HG03460 (cell line): ENCODE measurements around the gene CYP11A1.

Source experiments
- ATAC-seq: cut with Tn5 transposase; IDR thresholded peaks from one replicate; pipeline ENCODE4 v1.9.1; 2021; ENCODE audit not compliant: unreplicated experiment

CYP11A1 gene

DNA sequence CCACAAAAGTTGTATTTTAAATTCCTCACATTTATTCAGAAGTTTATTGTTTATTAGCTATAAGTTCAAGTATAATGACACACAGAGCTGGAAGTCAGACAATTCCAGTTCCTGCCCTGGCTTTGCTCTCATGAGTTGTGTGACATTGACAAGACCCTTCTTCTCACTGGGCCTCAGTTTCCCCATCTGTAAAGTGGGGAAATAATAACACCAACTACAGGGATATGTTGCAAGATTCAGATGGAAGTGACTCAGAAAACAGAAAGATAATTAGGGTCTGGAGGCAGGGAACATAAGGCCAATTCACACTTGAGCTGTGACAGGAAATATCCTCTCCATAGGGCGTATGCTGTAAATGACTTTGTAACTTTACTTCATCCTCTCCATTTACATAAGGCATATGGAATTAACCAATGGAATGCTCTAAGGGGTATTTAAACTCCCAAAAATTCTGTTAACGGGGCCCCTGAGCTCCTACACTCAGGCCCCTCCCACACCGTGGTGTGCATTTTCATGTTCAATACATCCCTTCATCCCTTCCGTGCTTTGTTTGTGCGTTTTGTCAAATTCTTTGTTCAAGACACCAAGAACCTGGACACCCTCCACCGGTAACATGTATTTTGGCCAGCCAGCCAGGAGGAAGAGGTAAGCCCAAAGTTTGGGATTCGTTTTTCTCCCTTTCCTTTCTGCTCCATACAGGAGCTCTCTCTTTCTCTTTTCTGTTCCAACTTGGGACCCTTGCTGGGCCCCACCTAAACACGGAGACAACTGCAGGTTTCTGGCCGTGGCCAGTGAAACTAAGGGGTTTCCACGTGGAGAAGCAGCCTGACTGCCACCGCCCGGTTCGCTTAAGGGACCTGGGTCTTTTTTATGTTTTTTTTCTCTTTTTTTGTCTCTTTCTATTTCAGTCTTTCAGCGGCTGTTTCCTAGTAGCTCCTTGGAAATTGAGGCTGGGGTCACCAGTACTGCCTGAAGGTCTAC, 16.9 kb downstream of the CYP11A1 start:
- ATAC-seq, result no peak

DNA sequence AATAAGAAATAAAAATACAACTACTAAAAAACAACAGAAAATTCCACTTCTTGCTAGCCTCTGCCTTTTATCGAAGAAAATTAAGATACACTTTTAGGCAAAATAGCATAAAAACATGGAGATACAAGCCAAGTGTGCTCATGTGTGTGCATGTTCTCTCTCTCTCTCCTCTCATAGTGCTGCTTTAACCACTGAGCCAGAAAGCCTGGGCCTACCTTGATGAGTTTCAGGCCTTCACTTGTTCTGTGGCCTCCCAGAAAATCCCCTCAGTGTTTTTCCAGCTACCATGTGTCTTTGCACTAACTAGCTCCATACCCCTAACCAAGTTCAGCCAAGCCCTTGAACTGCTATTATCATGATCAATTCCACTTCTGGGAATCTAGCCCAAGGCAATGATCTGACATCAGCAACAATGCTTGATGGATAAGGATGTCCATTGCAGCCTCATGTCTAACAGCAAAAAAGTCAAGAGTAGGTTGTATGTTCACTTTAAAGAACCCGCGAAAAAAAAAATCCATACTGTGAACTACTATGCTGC, 18.1 kb downstream of the CYP11A1 start:
- no peak for ATAC-seq

DNA sequence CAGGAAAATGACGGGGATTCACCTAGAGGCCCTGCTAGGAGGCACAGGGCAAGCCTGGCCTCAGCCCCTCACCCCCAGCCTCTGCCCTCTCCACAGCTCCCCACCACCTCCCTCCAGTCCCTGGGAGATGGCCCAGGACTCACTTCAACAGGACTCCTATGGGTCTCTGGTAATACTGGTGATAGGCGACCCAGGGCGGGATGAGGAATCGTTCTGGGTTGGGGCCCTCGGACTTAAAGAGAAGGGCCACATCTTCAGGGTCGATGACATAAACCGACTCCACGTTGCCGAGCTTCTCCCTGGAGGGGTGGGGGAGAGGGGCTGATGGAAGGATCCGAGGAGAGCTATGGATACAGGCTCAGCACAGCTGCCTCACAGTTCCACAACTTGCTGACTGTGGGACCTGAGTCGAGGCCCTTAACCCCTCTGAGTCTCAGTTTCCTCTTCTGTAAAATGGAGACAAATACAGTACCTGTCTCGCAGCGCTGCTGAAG, 19.6 kb downstream of the CYP11A1 start:
- ATAC-seq, result no peak

DNA sequence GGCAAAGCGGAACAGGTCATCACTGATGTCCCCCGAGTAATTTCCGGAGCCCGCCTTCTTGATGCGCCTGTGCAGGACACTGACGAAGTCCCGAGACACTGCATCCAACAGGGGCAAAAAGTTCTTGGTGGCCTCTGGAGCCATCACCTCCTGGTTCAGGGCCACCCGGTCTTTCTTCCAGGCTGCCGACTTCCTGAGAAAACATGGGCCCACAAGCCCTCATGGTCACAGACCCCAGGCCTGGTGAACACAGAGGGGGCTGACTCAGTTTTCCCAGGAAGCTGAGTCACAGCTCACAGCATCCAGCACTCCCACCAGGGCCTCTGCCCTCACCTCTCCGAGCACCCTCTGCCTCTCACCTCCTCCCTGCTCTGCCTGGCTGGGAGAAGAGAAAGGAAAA, 22.4 kb downstream of the CYP11A1 start:
- ATAC-seq, result no peak

DNA sequence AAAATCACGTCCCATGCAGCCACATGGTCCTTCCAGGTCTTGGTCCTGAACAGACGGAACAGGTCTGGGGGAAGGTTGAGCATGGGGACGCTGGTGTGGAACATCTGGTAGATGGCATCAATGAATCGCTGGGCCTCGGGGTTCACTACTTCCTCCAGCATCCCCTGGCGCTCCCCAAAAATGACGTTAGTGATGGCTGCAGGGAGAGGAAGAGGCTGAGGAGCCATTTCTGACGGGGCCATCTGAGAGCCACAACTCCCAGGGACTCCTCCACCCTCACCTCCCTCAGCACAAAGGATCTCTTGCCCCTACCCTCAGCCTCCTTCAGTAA, 23.7 kb downstream of the CYP11A1 start:
- ATAC-seq, result no peak

DNA sequence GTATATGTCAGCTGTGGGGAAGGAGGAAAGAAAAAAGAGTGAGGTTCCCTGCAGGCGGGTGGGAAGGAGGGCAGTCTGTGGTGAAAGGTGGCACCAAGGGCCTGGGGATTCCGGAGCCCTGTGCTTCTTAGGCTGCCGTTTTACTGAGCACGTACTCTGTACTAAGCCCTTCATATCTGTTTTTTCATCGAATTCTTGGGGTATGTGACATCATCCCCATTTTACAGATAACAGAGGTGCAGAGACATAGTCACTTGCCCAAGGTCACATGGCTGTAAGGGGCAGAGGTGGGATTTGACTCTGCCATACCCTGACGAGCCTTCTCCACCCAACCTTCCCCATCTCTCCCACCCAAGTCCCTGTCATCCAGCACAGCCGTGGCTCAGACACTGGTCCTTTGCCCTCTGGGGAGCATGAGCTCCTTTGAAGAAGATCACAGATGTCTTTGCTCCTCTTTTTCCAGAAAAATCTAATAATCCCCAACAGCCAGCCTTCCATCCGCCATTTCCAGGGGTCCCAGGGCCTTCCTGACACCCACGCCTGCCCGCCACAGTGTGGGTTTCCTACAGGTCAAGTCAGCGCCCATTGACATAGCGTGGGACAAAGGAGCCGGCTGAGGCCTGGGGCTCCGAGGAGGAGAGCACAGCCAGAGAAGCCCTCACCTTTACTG, 24.2 kb downstream of the CYP11A1 start:
- no peak for ATAC-seq

DNA sequence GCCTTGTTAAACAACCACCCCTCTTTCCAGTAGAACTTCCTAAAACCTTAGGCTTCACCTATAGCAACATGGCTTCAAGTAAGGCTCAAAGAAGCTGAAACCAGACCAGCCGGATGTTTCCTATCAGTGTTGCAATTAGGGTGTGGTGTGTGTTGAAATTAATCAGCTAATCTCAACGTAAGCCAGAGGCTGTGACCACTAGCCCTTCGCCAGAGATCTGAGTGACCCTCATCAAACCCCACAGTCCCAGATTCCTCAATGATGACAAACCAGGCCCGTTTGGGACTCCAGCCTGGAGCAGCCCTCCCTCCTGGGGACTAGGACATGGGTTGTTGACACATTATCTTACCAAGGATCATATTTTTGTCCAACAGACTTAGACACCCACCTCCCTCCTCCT, 27.3 kb downstream of the CYP11A1 start:
- no peak for ATAC-seq

DNA sequence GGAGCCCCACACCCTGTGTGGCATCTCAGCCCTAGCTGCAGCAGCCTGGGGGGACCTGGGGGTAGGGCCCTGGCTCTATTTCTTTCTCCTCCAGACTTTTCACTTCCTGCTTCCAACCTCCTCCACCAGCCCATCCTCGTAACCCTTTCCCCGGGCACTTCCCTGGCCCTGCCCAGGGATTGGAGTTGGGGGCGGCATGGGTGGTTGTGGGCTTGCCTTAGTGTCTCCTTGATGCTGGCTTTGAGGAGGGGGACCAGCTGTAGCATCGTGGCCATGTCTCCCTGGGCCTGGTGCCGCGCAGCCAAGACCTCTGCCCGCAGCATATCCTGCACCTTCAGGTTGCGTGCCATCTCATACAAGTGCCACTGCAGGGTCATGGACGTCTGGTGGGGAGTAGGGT, 28.1 kb downstream of the CYP11A1 start:
- no peak for ATAC-seq

DNA sequence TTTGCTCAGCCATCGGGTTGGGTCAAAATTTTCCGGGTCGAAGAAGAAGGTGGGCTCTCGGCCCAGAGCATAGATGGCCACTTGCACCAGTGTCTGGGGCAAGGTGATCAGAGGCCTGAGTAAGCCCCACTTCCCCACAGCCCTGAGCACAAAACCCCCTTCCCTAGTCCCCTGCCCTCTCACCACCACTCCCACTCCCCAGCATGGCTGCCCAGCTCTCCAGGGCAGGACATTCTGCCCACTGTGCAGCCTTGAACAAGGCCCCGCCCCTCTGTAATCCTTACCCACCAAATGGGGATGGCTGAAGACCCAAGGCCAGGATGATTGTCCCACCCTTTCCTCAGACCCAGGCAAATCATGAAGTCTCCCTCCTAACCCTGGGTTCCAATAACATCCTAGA, 28.8 kb downstream of the CYP11A1 start:
- no peak for ATAC-seq

DNA sequence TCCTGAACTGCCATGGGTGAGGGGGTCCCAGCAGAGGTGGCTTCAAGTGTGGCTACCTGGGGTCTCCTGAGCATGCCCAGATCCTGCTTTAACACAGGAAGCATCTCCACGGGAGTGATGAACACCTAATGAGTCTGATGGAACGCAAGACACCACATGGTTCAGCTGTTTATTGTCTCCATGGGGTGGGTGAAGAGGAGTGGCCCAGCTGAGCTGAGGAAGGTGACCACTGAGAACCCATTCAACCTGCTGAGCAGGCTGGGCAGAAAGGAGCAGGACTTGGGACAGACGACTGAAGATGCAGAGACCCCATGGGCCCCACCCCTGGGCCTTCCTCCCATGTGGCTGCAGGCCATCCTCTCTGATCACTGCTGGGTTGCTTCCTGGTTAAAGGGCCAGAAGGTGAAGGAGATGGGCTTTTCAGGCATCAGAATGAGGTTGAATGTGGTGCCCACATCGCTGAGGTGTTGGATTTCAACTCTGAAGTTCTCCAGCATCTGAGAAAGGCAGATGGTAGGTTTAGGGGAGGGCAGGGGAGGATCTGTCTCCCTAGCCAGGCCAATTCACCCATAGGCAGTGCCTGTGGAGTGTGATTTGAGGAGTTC, 29.7 kb downstream of the CYP11A1 start:
- no peak for ATAC-seq

DNA sequence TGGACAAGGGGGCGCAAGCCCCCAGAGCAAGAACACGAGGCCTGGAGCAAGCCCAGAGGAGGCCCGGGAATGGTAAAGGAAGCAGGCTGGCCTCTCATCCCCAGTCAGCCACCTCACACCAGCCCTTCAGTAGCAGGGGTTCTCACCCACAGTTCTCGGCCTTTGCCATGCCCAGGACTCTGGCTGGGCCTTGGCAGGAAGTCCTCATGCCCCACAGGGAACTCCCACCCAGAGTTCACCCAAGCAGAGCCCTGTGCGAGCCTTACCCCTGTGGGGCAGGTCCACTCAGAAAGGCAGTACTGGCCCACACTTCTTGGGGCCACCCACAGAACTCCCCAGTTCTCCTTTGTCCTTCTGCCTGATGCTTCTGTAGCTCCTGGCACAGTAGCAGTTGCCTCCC, 30.3 kb downstream of the CYP11A1 start:
- ATAC-seq, result no peak

DNA sequence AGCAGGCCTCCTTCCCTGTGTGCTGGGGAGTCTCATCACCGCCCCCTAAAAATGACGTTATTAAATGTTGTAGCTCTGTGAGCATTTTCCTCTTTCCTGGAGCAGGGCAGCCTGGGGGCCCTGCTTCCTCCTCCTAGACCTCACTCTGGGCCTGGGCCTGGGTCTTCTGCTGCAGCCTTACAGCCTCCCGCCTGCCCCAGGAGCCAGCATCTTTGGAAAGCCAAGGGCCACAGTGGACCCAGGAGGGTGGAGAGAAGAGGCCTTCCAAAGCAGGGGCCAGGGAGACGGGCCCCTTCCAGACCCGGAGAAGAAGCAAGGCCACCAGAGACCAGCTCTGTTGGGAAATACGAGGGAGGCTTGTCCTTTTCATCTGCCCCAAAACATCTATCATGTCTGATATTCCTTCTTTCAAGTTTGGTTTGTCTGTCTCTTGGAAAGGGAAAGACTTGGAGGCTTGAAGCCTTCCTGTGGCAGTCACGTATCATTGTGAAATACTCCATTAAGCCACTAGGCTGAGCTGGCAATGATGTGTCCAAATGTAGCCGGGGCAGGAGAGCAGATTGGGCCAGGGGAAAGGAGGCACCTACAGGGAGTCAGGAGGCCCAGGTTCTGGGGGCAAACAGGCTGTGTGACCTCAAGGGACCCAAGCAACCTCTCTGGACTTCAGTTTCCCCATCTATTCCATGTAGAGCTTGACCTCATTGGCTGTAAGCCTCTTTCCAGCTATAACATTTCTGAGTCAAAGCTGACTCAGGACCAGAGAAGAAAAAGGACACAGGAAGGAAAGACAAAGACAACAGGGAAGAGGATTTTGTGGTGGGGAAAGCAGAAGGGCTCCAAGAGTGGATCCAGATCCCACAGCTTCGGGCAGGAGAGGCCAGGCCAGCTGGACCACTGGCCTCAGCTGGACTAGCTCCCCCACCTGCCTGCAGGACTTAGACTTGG, 31.1 kb downstream of the CYP11A1 start:
- no peak for ATAC-seq

DNA sequence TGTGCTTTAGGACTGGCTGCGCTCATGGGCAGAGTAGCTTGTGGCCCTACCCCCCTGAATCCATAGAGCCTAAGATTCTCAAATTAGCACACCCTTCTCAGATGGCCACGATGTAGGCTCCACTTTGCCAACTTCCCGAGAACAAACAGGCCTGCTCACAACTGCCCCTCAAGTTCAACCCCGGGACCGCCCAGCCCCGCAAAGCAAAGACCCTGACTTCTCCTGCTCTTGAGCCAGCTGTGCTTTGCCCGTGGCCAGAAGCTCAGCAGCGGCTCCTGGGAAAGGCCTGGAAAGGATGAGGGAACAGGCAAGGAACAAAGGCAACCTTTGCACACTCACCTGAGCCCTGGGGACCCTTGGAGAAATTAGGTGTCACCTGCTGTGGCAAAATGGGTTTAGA, 32.0 kb downstream of the CYP11A1 start:
- no peak for ATAC-seq

DNA sequence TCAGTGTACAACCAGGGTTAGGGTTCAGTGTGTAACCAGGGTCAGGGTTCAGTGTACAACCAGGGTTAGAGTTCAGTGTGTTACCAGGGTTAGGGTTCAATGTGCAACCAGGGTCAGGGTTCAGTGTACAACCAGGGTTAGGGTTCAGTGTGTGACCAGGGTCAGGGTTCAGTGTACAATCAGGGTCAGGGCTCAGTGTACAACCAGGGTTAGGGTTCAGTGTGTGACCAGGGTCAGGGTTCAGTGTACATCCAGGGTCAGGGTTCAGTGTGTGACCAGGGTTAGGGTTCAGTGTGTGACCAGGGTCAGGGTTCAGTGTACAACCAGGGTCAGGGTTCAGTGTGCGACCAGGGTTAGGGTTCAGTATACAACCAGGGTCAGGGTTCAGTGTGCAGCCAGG, 33.3 kb downstream of the CYP11A1 start:
- ATAC-seq, result no peak

DNA sequence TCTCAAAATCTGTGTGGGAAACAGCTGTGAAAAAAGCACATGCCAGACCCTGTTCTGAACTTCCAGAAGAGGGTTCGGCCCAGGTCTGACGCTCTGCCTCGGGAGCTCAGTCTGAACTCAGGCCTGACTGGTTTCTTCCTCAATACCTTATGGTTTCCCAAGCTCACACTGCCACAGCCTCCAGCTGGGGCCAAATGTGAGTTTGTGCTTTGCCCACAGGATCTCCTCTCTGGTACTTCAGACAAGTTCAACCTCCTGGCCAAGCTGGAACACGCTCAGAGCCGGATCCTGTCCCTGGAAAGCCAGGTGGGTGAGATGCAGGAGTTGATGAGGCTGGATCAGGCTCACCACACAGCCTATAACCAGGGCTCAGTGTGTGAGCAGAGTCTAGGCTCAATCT, 33.8 kb downstream of the CYP11A1 start:
- no peak for ATAC-seq

DNA sequence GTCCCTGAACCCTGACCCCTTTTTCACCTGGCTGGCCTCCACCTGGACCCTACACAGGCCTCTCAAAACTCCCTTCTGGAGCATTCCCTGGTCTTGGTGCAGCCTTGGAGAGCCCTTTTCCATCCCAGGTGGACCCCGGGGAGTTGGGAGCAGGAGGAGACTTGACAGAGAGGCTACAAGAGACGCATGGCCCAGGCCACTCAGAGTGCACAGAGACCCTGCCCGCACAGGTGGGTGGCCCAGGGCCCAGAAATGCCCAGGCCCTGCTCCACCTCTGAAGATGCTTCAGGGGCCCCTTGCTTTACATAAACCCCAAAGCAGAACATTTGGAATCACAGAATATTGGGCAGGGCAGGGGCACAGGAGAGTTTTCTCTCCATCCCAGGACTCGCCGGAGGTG, 34.4 kb downstream of the CYP11A1 start:
- no peak for ATAC-seq

DNA sequence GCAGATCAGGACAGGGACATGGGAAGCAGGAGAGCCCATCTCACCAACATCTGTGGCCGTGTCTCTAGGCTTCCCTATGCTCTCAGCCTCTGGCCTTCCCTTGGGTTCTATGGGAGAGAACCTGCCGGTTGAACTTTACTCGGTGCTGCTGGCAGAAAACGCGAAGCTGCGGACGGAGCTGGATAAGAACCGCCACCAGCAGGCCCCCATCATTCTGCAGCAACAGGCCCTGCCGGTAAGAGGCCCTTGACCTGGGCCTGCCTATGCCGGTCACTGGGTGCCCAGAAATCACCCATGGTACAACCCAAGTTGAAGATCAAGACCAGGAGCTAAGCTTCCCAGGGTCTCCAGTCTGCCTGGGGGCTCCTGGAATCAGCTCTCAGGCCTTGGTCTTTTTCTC, 34.8 kb downstream of the CYP11A1 start:
- ATAC-seq, result no peak

DNA sequence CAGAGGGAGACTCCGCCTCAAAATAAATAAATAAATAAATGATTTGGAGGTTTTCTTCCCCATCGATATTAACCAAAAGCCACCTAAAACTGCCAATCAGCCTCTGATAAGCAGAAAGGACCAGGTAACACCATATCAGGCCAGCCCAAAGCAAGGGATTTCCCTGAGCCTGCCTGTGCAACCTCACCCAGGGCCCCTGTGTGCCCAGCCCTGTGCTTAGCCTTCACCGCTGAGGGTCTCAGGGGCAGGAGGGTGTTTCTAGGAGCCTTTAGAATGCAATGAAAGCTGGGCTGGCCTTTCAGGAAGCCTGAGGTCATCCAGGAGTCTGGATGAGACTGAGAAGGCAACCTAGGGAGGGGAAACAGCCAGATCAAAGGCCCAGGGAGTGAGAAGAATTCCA, 35.4 kb downstream of the CYP11A1 start:
- no peak for ATAC-seq

DNA sequence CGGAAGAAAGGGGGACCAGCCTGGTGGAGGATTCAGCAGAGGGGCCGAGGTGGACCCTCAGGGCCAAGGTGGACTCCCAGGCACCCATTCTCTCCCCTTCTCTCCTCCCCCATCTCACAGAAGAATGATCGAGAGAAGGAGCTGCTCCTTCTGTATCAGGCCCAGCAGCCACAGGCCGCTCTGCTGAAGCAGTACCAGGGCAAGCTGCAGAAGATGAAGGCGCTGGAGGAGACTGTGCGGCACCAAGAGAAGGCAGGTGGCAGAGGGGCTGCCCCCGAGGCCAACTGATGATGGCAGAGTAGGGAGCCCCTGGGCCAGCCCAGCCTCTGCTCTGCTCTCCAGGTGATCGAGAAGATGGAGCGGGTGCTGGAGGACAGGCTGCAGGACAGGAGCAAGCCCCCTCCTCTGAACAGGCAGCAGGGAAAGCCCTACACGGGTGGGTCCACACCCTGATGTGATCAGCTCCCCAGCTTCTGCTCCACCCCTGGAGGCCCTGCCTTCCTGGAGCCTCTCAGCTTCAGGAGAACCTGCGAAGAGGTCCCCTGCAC, 36.5 kb downstream of the CYP11A1 start:
- no peak for ATAC-seq

DNA sequence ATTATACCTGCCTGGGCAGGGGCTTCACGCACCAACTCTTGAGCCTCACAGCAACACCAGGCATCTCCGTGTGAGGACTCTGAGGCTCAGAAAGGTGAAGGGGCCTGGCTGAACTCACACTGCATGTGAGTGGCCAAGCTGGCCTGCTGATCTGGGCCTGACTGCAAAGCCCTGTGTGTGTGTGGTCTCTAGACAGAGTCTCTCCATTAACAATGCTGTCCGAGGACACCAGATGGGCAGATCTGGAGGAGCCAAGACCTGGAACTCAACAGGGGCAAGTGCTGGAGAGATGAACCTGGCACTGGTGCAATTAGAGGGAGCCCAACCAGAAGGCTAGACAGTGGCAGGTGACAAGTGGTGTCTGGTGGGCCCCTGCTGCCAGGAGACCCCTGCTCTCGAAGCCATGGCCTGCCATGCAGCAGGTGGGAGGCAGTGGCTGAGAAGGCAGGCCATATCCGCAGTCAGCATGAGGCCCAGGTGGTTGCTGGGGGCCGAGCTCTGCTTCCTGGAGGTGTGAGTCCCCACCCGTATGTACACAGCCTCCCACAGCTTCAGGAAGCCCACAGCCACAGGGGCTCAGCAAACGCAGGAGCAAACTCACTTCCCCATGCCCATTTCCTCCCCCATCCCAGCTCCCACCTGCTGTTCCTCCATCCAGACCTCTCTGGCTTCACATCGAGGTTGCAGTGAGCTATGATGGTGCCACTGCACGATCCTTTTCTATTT, 39.0 kb downstream of the CYP11A1 start:
- ATAC-seq, result no peak
